ENCODE measurements around the gene TMEM161A.
"Not testable (repeated sequence)": the region's sequence is repeated elsewhere in the genome, so short reads cannot be mapped to it uniquely, and the experiment has no call there.

TMEM161A gene

GRCh38 chr19:19154768-19155494 is 16.7 kb upstream of the TMEM161A start:
- no peak for FAIRE-seq

GRCh38 chr19:19152668-19153384 is 14.5 kb upstream of the TMEM161A start:
- FAIRE-seq = no peak

DNA sequence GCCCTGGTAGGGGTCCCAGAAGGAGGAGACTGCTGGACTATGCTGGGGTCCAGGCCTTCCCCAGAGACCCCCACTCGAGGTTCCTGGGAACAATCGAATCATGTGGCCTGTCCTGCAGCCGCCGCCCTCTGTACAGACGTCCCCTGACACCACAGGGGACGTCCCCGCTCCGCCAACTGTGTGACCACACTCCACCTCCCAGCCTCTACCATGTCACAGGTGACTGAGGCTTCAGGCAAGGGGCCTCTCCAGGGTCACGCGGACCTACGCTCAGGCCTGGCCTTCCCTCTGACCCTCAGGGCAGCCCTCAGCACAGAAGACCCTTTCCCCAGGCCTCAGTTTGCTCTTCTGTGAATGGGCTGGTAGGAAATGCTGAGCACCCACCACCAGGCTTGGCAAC is 13.1 kb upstream of the TMEM161A start:
- FAIRE-seq = no peak

GRCh38 chr19:19149435-19149834 is 11.2 kb upstream of the TMEM161A start:
- no peak for FAIRE-seq

GRCh38 chr19:19148504-19148903 is 10.2 kb upstream of the TMEM161A start:
- FAIRE-seq = not testable (repeated sequence)

- no peak for FAIRE-seq
Observed at GRCh38 chr19:19147344-19147743, 9.1 kb upstream of the TMEM161A start.

GRCh38 chr19:19146865-19147264 is 8.6 kb upstream of the TMEM161A start:
- no peak for FAIRE-seq

DNA sequence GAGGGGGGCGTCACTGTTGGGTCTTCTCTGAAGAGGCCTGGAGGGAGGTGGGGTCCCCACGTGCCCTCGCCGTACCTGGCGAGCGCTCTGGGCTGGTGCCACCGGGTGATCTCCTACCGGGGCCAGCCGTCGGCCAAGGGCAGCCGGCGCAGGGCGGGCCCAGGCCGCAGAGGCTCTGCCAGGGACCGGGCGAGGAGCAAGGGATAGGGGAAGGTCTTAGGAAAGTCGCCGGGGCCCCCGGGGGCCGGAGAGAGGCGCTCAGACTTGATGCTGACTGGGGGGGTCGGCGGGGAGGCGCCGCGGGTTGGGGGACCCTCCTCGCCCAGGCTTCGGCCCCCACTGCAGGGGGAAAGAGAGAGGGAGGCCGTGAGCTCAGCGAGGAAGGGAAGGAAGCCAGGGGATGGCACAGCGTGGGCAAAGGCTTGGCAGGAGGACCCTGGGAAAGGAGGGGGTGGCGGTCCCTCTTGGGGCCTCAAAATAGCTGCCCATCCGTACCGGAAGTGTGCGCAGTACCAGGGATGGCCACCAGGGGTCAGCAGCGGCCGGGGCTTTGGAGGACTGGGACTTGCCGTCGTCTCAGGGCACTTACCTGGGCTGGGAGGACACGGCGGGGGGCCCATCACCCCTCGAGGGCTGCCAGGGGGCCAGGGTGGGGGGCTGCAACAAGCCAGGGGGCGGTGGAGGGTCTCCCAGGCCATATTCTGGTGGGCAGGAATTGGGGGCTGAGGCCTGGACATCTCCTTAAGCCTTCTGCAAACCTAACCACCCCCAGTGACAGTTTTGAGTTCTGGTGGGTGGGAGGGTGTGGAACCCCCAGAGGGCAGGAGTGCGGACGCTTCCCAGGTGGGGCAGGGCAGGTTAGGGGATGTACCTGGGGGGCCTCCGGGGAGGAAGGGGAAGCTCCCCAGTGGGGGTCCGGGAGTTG is 7.7 kb upstream of the TMEM161A start:
- FAIRE-seq = no peak

DNA sequence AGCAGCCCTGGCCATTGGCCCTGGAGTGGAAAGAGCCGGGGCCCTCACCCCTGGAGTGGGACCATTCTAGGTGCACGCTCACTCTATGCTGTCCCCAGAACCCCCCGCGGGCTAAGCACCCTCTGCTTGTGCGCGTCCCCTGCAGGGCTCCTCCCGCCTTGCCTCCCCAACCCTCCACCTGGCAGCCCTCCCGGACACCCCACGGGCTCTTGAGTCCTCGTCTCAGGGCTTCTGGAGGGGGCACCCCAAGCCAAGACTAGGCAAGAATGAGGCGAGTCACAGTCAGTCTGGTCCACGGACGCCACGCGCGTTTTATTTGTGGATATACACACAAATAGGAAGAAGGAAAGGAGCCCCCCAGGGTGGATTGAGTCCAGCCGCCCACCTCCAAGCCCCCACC is 7.0 kb upstream of the TMEM161A start:
- FAIRE-seq = no peak

- no peak for FAIRE-seq
Observed at GRCh38 chr19:19142347-19142746, 4.1 kb upstream of the TMEM161A start.

- FAIRE-seq = no peak
Observed at GRCh38 chr19:19140476-19140875, 2.2 kb upstream of the TMEM161A start.

- no peak for FAIRE-seq
Observed at GRCh38 chr19:19139876-19140229, 1.6 kb upstream of the TMEM161A start.

DNA sequence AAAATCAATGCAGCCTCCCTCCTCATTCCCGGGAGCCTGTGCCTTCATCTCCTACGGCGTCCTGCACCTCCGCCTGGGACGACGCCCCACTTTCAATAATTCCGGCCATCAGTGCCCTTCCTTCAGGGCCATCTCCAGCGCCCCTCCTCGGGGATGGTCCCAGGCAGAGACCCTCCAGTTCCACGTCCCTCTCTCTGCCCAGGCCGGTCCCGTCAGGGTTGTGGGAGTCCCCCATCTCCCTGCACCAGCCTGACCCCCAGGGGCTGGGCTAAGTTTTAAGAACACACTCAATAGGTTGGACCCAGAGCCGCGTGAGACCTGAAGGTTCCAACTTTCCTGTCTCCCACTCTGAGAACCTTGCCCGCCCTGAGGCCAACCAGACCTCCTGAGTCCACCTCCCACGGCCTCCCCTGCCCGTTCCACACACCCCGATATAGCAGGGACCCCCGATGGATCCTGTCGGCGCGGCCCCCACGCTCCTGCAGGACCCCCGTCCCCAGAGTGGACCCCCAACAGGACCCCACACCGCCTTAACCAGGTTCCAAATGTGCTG is 646 bp downstream of the TMEM161A start:
- no peak for FAIRE-seq

GRCh38 chr19:19135713-19136112 is 2.6 kb downstream of the TMEM161A start:
- FAIRE-seq = not testable (repeated sequence)

- FAIRE-seq = no peak
Observed at GRCh38 chr19:19134687-19135158, 3.6 kb downstream of the TMEM161A start.

DNA sequence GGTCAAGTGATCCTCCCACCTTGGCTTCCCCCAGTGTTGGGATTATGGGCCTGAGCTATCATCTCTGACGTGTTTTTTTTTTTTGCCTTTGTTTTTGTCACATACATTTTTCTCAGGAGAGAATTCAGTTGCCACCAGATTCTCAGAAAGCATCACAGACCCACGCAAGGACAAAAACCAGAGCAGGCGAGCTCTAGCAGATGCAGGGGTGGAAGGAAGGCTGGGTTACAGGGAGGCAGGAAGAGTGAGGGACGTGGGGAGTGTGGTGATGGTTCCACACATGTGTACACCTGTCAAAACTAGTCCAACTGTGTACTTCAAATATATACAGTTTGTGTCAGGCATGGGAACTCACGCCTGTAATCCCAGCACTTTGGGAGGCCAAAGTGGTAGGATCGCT is 4.3 kb downstream of the TMEM161A start:
- FAIRE-seq = no peak

- FAIRE-seq = no peak
Observed at GRCh38 chr19:19132912-19133311, 5.4 kb downstream of the TMEM161A start.

GRCh38 chr19:19131989-19132388 is 6.3 kb downstream of the TMEM161A start:
- no peak for FAIRE-seq

- no peak for FAIRE-seq
Observed at GRCh38 chr19:19126102-19126501, 12.2 kb downstream of the TMEM161A start.

DNA sequence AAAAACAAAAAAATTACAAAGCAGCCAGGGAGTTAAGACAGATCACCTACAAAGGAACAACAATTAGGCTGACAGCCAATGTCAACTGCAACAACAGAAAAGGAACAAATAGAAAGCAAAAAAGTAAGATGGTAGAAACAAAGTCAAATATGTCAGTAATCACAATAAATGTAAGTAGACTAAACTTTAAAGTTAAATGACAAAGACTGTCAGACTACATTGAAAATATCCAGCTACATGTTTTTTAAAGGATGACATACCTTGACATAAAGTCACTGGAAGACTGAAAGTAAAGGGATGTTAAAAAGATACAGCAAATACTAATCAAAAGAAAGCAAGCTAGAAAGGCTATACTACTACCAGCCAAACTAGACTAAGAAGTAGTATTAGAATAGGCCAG is 14.9 kb downstream of the TMEM161A start:
- no peak for FAIRE-seq

DNA sequence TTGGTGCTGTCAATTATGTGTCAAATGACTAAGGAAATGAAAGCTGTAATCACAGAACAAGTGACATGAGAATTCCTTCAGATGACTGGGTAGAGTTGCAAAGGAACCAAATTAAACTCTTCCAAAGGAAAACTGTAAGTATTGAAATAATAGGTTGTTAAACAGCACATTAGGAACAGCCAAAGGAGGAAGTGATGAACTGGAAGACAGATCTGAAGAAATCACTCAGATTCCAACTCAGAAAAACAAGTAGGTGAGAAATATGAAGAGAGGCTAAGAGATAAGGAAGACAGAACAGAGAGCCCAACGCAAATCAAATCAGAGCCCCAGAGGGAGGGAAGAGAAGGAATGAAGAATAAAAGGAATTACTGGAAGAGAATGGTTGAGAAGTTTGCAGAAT is 15.4 kb downstream of the TMEM161A start:
- no peak for FAIRE-seq

- no peak for FAIRE-seq
Observed at GRCh38 chr19:19121371-19121770, 16.9 kb downstream of the TMEM161A start.
